Stimulated activated naive CD8-positive, alpha-beta T cell treated with anti-CD3 and anti-CD28 coated beads, Interleukin-15, Interleukin-2, amounts not matched to agents 100 ng/mL and 50 ng/mL, for 24 hours (primary cell): ENCODE measurements around the gene MAP1S.

Source experiments
- H3K27ac Mint-ChIP-seq: one replicate; pipeline ENCODE4 v1.8.0; 2021; ENCODE audit warnings: mild to moderate bottlenecking, mixed read lengths
- H3K27me3 Mint-ChIP-seq: one replicate; pipeline ENCODE4 v1.8.0; 2021; ENCODE audit warnings: mixed read lengths
- H3K36me3 Mint-ChIP-seq: one replicate; pipeline ENCODE4 v1.8.0; 2021; ENCODE audit warnings: low read depth, mixed read lengths
- H3K4me1 Mint-ChIP-seq: one replicate; pipeline ENCODE4 v1.8.0; 2021; ENCODE audit warnings: low read depth, mixed read lengths
- H3K4me3 Mint-ChIP-seq: one replicate; pipeline ENCODE4 v1.8.0; 2021; ENCODE audit warnings: mild to moderate bottlenecking, mixed read lengths
- H3K9me3 Mint-ChIP-seq: one replicate; pipeline ENCODE4 v1.8.0; 2021; ENCODE audit warnings: mixed read lengths

The MAP1S gene

DNA sequence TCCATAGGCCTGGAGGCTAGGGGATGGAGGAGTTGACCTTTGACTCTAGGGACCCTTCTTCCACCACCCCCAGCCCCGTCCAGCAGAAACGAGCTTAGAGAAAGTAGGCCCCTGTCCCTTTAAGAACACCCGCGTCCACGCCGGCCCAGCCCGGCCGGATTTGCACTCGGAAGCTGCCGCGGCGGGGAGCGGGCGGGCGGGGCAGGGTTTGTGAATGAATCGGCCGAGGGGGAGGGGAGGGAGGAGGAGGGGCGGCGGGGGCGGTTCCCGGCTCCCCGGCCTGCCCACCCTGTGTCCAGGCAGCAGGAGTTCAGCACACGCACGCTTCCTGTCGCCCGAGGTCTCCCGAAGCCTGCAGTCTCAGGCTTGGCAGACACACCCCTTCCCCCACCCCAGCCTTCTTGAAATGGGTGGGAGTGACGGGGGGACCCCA is 32.7 kb upstream of the MAP1S start:
- Mint-ChIP-seq H3K27me3 (peaks cover 58% of the 10 kb centered on the region), H3K9me3 (no peaks in the 10 kb centered on the region), H3K4me1 (peaks cover 8% of the 10 kb centered on the region), H3K4me3 (no peak overlapping the region), H3K27ac (no peak overlapping the region), H3K36me3 (no peaks in the 10 kb centered on the region)

- Mint-ChIP-seq H3K4me1 (peaks cover 8% of the 10 kb centered on the region), H3K9me3 (no peaks in the 10 kb centered on the region), H3K27ac (no peak overlapping the region), H3K27me3 (peaks cover 59% of the 10 kb centered on the region), H3K4me3 (peak overlapping the region; percentile 31), H3K36me3 (no peaks in the 10 kb centered on the region)
Measured at GRCh38 chr19:17687141-17687856, 32.0 kb upstream of the MAP1S start.

DNA sequence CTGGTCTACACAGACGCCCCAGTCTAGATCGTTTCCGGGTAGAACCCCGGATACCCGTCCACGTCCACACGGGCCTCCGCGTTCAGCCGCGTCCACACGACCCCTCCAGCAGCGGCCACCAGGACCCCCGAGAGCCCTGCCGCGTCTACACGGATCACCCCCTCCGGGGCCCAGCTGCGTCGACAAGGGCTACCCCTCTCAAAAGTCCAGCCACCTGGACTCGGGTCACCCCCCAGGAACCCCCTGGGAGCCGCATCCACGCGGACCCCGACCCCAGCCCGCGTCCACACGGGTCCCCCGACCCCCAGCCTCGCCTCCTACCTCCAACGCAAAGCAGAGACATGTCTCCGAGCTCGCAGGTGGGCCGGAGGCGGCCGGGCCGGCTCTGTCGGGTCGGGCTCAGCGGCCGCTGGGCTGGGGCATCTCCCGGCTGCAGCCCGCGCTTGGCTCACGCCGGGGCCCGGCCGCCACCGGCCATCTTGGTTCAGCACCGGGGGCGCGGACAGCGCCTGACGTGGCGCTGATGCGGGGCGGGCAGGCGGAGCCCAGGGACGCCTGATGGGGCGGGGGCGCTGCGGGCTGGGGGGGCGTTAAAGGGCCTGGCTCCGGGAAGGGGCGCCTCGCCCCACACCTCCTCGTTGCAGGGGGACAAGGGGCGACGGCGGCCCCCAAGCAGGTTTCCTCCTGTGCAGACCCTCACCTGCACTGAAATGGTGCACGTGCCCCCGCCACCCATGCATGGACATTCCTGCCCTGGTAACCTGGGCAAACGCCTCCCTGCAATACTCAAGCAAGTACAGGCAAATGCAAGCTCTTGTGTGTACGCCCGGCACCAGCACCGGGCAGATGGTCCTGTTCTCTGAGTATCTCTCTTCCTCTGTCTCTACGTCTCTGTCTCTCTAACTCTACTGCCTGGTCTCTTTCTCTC is 31.2 kb upstream of the MAP1S start, which contains the start of gene UNC13A:
Gene UNC13A (minus strand): TSS at position 498 of the 928 bp plus-strand sequence. CDS start 155 bp downstream, at position 343.
- H3K27me3 Mint-ChIP-seq = peaks cover 58% of the 10 kb centered on the region
- no peak within 1 kb of the TSS for H3K27ac Mint-ChIP-seq
- peaks cover 8% of the 10 kb centered on the region for H3K4me1 Mint-ChIP-seq
- no peaks in the 10 kb centered on the region for H3K9me3 Mint-ChIP-seq
- H3K4me3 Mint-ChIP-seq = peak within 1 kb of the TSS; percentile 31
- no peaks in the 10 kb centered on the region for H3K36me3 Mint-ChIP-seq

- no peak overlapping the region for H3K4me3 Mint-ChIP-seq
- H3K36me3 Mint-ChIP-seq = no peaks in the 10 kb centered on the region
- no peaks in the 10 kb centered on the region for H3K9me3 Mint-ChIP-seq
- H3K4me1 Mint-ChIP-seq = peaks cover 8% of the 10 kb centered on the region
- H3K27me3 Mint-ChIP-seq = peaks cover 58% of the 10 kb centered on the region
- no peak overlapping the region for H3K27ac Mint-ChIP-seq
Measured at GRCh38 chr19:17688853-17689595, 30.3 kb upstream of the MAP1S start.

DNA sequence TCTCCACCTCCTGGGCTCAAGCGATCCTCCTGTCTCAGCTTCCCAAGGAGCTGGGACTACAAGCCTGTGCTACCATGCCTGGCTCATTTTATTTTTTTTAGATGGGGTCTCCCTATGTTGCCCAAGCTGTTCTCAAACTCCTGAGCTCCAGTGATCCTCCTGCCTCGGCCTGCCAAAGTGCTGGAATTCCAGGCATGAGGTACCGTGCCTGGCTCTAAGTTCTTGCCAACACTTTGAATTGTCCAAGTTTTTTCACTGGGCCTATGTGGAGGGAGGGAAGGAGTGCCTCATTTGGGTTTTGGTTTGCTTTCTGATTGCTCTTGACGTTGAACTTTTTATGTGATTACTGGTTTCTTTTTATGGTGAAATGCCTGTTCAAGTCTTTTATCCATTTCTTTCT is 26.7 kb upstream of the MAP1S start:
- Mint-ChIP-seq H3K27me3 (peaks cover 46% of the 10 kb centered on the region), H3K9me3 (no peaks in the 10 kb centered on the region)

DNA sequence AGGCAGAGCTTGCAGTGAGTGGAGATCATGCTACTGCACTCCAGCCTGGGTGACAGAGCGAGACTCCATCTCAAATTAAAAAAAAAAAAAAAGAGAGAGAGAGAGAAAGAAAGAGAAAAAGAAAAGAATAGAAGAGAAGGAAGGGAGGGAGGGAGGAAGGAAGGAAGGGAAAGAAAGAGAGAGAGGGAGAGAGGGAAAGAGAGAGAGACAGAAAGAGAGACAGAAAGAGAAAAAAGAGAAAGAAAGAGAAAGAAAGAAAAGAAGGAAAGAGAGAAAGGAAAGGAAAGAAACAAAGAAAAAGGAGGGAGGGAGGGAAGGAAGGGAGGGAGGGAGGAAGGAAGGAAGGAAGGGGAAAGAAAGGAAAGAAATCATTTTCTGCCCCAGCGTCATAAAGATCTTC is 24.1 kb upstream of the MAP1S start:
- Mint-ChIP-seq H3K4me1 (no peaks in the 10 kb centered on the region), H3K9me3 (no peaks in the 10 kb centered on the region), H3K36me3 (no peaks in the 10 kb centered on the region), H3K27me3 (peaks cover 44% of the 10 kb centered on the region), H3K27ac (no peak overlapping the region), H3K4me3 (no peak overlapping the region)

More for the DNA sequence above, 26.7 kb upstream of the MAP1S start:
- Mint-ChIP-seq H3K4me3 (no peak overlapping the region), H3K36me3 (no peaks in the 10 kb centered on the region), H3K27ac (no peak overlapping the region), H3K4me1 (peaks cover 6% of the 10 kb centered on the region)

GRCh38 chr19:17703824-17704463 is 15.3 kb upstream of the MAP1S start:
- peaks cover 6% of the 10 kb centered on the region for H3K27me3 Mint-ChIP-seq
- no peaks in the 10 kb centered on the region for H3K36me3 Mint-ChIP-seq
- no peak overlapping the region for H3K4me3 Mint-ChIP-seq
- H3K9me3 Mint-ChIP-seq = no peaks in the 10 kb centered on the region
- H3K4me1 Mint-ChIP-seq = no peaks in the 10 kb centered on the region
- no peak overlapping the region for H3K27ac Mint-ChIP-seq

DNA sequence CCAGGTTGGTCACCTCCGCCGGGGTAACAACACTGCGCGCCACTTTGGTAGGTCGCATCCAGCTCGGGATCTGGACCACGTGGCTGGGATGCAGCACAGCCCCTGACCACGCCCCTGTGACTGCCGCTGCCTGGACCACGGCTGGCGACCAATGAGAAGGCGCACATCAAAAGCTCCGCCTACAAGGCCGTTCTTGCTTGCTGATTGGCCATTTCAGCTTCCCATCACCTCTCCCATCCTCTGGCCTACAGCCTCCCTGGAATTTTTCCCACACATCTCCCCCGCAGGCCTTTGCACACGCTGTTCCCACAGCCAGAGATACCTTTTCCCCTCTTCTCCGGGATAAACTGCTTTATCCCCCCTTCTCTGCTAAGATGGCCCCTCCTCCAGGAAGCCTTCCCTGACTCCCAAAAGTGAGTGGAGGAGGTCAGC is 12.5 kb upstream of the MAP1S start:
- H3K27ac Mint-ChIP-seq = no peak overlapping the region

GRCh38 chr19:17711851-17712250 is 7.4 kb upstream of the MAP1S start:
- no peaks in the 10 kb centered on the region for H3K36me3 Mint-ChIP-seq
- no peak overlapping the region for H3K4me3 Mint-ChIP-seq
- no peaks in the 10 kb centered on the region for H3K27me3 Mint-ChIP-seq
- H3K9me3 Mint-ChIP-seq = no peaks in the 10 kb centered on the region
- no peaks in the 10 kb centered on the region for H3K4me1 Mint-ChIP-seq
- H3K27ac Mint-ChIP-seq = no peak overlapping the region

More for the DNA sequence above, 12.5 kb upstream of the MAP1S start:
- H3K4me1 Mint-ChIP-seq = no peaks in the 10 kb centered on the region
- no peaks in the 10 kb centered on the region for H3K9me3 Mint-ChIP-seq
- H3K27me3 Mint-ChIP-seq = no peaks in the 10 kb centered on the region
- H3K36me3 Mint-ChIP-seq = no peaks in the 10 kb centered on the region
- no peak overlapping the region for H3K4me3 Mint-ChIP-seq

GRCh38 chr19:17716309-17716929 is 2.9 kb upstream of the MAP1S start:
- Mint-ChIP-seq H3K27ac (no peak overlapping the region), H3K4me1 (peaks cover 29% of the 10 kb centered on the region), H3K4me3 (no peak overlapping the region), H3K27me3 (no peaks in the 10 kb centered on the region), H3K9me3 (no peaks in the 10 kb centered on the region), H3K36me3 (peaks cover 3% of the 10 kb centered on the region)

DNA sequence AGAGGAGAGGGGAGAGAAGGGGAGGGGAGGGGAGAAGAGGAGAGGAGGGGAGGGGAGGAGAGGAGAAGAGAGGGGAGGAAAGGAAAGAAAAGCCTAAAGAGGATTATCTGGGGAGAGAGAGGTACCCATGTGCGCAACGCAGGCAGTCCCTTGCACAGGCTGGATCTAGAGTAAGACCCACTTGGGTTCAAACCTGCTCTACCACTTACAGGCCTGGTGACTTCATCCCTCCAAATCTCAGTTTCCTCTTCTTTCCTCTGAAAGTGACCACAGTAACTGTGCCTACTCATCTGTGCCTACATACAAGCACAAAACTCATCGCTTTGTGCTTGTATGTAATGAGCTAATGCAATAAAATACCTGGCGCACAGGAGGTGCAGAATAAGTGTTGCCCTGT is 732 bp upstream of the MAP1S start:
- Mint-ChIP-seq H3K4me3 (peak overlapping the region; percentile 83), H3K27ac (peak overlapping the region; percentile 84), H3K36me3 (peaks cover 3% of the 10 kb centered on the region), H3K9me3 (no peaks in the 10 kb centered on the region), H3K27me3 (no peaks in the 10 kb centered on the region), H3K4me1 (peaks cover 36% of the 10 kb centered on the region)

GRCh38 chr19:17719730-17720400 is 585 bp downstream of the MAP1S start:
- Mint-ChIP-seq H3K4me1 (peaks cover 36% of the 10 kb centered on the region), H3K27me3 (no peaks in the 10 kb centered on the region), H3K9me3 (no peaks in the 10 kb centered on the region), H3K4me3 (peak overlapping the region; percentile 88), H3K36me3 (peaks cover 9% of the 10 kb centered on the region), H3K27ac (peak overlapping the region; percentile 85)

DNA sequence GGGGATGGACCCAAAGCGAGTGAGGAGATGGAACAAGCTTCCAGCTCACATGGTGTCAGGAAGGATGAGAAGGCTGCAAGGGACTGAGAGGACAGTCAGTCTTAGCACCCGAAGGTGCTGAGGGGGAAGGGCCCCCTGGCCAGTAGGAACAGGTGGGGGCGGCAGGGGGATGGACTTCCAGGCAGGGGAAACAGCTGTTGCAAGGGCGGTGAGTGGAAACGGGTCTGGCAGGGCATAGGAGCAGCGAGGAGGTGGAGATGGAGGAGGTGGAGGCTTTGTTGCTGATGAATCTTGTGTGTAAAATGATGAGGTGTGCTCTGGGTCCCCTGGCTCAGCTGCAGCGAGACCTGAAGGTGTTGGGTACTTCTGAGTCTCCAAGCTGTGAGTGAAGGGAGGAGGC is 1.2 kb downstream of the MAP1S start:
- no peaks in the 10 kb centered on the region for H3K9me3 Mint-ChIP-seq
- H3K36me3 Mint-ChIP-seq = peaks cover 12% of the 10 kb centered on the region
- no peaks in the 10 kb centered on the region for H3K27me3 Mint-ChIP-seq
- peaks cover 36% of the 10 kb centered on the region for H3K4me1 Mint-ChIP-seq
- H3K4me3 Mint-ChIP-seq = peak overlapping the region; percentile 88
- peak overlapping the region; percentile 85 for H3K27ac Mint-ChIP-seq
